ENCODE measurements around the gene ZC3H7B. TPM values are rescaled to one million over a fixed set of nuclear protein-coding genes. Genes with fewer than 3 reads are reported as not detected.

Gene ZC3H7B
- total and polyA plus RNA-seq, 2 experiments from 2014 or later, result 5.4 to 54.9 TPM

DNA sequence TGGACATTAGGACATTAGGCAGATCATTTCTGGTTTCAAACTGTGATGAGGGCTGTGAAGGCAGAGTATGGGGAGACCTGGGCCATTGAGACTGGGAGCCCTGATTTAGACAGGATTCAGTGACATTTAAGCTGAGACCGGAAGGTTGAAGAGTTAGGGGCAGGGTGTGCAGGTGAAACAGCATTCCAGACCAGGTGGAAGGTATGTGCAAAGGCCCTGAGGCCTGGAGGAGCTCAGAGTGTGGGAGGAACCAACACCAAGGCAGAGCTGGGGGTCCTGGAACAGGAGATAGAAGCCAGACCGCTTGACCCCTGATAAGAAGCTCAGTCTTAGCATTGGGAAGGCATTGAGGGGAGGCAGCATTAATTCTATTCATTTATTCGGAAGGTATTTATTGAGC, 32.5 kb downstream of the ZC3H7B start:
- DNase-seq, result no peak
- Histone ChIP-seq H3K9me3 (ENCODE audit: low read depth) (no peaks in the 10 kb centered on the region), H3K4me2 (ENCODE audit: unreplicated experiment) (no peak overlapping the region), H3K4me3 (no peak overlapping the region), H3K27me3 (replicated peaks; ENCODE audit: insufficient read depth) (no peaks in the 10 kb centered on the region), H3K4me1 (ENCODE audit: insufficient read depth) (no peaks in the 10 kb centered on the region), H2AFZ (no peak overlapping the region), H4K20me1 (ENCODE audit: insufficient read depth) (no peaks in the 10 kb centered on the region), H3K9me2 (ENCODE audit: insufficient read depth) (no peaks in the 10 kb centered on the region), H3F3A (ENCODE audit: insufficient read depth) (no peaks in the 10 kb centered on the region), H3K27ac (no peak overlapping the region), H3K36me3 (ENCODE audit: low read depth) (peaks cover 25% of the 10 kb centered on the region; the same call in 1 of the 2 replicates), H3K79me2 (ENCODE audit: insufficient read depth) (no peaks in the 10 kb centered on the region), H3K9ac (no peak overlapping the region)
- WGBS, 2 experiments (ENCODE audit: low coverage in 1 of 2, low lambda C conversion rate in 2 of 2, missing lambda C conversion rate in 2 of 2), result 95 to 100% methylated on average over 3 of the region's 3 CpGs
- TF ChIP-seq EZH2 (IDR thresholded peaks at IDR 0.05; ENCODE audit: insufficient read depth, poor library complexity, severe bottlenecking), result no peak
- TF ChIP-seq EZH2phosphoT487 (IDR thresholded peaks at IDR 0.05; ENCODE audit: insufficient read depth, low read depth), result no peak
- in situ Hi-C loops (cut with MboI), result no loop called here

DNA sequence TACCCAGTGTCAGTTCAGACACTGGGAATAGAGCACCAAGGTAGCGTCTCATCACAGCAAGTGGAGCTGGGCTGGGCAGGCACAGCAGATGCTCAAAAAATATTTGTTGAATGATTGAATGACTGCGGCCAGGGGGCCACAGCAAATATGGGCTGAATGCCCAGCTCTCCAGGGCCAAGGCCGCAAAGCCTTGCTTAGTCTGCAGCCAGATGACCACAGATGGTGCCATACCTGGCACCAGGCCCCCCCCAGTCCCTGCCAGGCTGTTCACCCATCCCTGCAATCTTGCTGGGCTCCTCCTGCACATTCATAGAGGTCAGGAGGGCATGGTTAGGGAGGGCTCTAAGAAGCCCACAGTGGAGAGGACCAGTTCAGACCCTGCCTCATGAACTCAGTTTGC, 32.9 kb downstream of the ZC3H7B start:
- H3K4me1 ChIP-seq (ENCODE audit: insufficient read depth), result no peaks in the 10 kb centered on the region
- H3K9me3 ChIP-seq (ENCODE audit: low read depth), result no peaks in the 10 kb centered on the region
- H3K27ac ChIP-seq, result no peak overlapping the region
- no peak overlapping the region for H2AFZ ChIP-seq
- no peak for TF ChIP-seq EZH2 (IDR thresholded peaks at IDR 0.05; ENCODE audit: insufficient read depth, poor library complexity, severe bottlenecking)
- no peaks in the 10 kb centered on the region for H3F3A ChIP-seq (ENCODE audit: insufficient read depth)
- H3K4me3 ChIP-seq, result no peak overlapping the region
- H3K79me2 ChIP-seq (ENCODE audit: insufficient read depth), result no peaks in the 10 kb centered on the region
- no peaks in the 10 kb centered on the region for H3K27me3 ChIP-seq (replicated peaks; ENCODE audit: insufficient read depth)
- in situ Hi-C loops (cut with MboI), result no loop called here
- no peak overlapping the region for H3K4me2 ChIP-seq (ENCODE audit: unreplicated experiment)
- no peak for DNase-seq
- no peaks in the 10 kb centered on the region for H3K9me2 ChIP-seq (ENCODE audit: insufficient read depth)
- peaks cover 25% of the 10 kb centered on the region; the same call in 1 of the 2 replicates for H3K36me3 ChIP-seq (ENCODE audit: low read depth)
- H4K20me1 ChIP-seq (ENCODE audit: insufficient read depth), result no peaks in the 10 kb centered on the region
- WGBS, 2 experiments (ENCODE audit: low coverage in 1 of 2, low lambda C conversion rate in 2 of 2, missing lambda C conversion rate in 2 of 2), result 91 to 94% methylated on average over 3 of the region's 3 CpGs
- H3K9ac ChIP-seq, result no peak overlapping the region

DNA sequence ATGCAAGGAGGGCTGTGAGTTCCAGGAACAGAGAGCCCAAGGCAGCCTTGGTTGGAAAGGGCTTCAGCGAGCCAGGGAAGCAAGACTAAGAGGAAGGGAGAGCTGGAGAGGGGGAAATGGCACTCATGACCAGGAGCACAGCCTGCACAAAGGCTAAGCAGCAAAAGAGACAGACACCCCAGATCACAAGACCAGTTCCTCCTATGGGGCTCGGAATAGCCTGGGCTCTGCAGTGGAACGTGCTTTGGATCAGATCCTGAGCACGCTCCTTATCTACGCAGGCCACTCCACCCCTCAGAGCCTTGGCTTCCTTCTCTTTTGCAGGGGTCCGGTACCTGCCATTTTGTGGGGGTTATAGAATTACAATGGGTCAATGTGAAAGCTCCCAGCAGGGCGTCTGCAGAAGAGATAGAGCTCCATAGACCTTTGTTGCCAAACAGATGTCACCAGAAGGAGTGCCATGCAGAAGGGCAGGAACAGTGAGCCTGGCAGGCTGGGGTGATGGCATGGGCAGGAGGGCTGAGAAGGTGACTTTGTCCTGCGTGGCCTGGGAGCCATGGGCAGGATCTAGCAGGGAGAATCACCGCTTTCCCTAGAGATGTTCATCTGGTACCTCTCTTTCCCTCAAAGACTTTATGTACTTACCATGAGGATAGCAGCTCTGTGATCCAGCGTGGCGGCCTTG, 33.8 kb downstream of the ZC3H7B start:
- 95 to 99% methylated on average over 11 of the region's 11 CpGs for WGBS, 2 experiments (ENCODE audit: low coverage in 1 of 2, low lambda C conversion rate in 2 of 2, missing lambda C conversion rate in 2 of 2)
- in situ Hi-C loops (cut with MboI), result no loop called here
- H3K79me2 ChIP-seq (ENCODE audit: insufficient read depth), result no peaks in the 10 kb centered on the region
- H3K36me3 ChIP-seq (ENCODE audit: low read depth), result peaks cover 21% of the 10 kb centered on the region; the same call in 1 of the 2 replicates
- H4K20me1 ChIP-seq (ENCODE audit: insufficient read depth), result no peaks in the 10 kb centered on the region
- H3K27me3 ChIP-seq (replicated peaks; ENCODE audit: insufficient read depth), result no peaks in the 10 kb centered on the region
- no peak overlapping the region for H3K9ac ChIP-seq
- no peak overlapping the region for H2AFZ ChIP-seq
- no peak overlapping the region for H3K4me3 ChIP-seq
- no peak for TF ChIP-seq EZH2phosphoT487 (IDR thresholded peaks at IDR 0.05; ENCODE audit: insufficient read depth, low read depth)
- TF ChIP-seq EZH2 (IDR thresholded peaks at IDR 0.05; ENCODE audit: insufficient read depth, poor library complexity, severe bottlenecking), result no peak
- H3K4me2 ChIP-seq (ENCODE audit: unreplicated experiment), result no peak overlapping the region
- H3K4me1 ChIP-seq (ENCODE audit: insufficient read depth), result no peaks in the 10 kb centered on the region
- DNase-seq, result no peak
- no peaks in the 10 kb centered on the region for H3K9me3 ChIP-seq (ENCODE audit: low read depth)
- no peaks in the 10 kb centered on the region for H3K9me2 ChIP-seq (ENCODE audit: insufficient read depth)
- H3K27ac ChIP-seq, result no peak overlapping the region
- no peaks in the 10 kb centered on the region for H3F3A ChIP-seq (ENCODE audit: insufficient read depth)

DNA sequence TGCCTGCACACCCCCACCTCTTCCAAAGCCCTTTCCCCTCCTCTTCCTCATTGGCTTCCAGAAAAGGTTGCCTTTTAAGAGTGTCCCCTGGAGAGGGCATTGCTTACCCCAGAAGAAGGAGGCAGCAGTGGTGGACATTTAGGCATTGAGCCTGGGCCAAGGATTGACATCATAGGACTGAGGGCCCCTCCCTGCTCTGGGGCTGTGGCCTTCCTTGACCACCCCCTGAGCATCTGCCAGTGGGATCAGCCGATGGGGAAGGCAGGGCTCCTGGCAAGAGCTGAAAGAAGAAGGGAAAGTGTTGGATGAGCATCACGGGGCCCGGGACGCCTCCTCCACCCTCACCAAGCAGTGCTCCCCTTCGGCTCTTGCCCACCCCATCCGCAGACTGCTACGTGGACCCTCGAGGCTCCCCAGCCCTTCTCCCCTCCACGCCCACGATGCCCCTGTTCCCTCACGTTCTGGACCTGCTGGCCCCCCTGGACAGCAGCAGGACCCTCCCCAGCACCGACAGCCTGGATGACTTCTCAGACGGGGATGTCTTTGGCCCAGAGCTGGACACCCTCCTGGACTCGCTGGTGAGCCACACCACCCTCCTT, 37.4 kb downstream of the ZC3H7B start:
- H3K79me2 ChIP-seq (ENCODE audit: insufficient read depth), result no peaks in the 10 kb centered on the region
- no peaks in the 10 kb centered on the region for H3K27me3 ChIP-seq (replicated peaks; ENCODE audit: insufficient read depth)
- in situ Hi-C loops (cut with MboI), result no loop called here
- H3K4me2 ChIP-seq (ENCODE audit: unreplicated experiment), result no peak overlapping the region
- no peak for TF ChIP-seq EZH2phosphoT487 (IDR thresholded peaks at IDR 0.05; ENCODE audit: insufficient read depth, low read depth)
- no peak for TF ChIP-seq EZH2 (IDR thresholded peaks at IDR 0.05; ENCODE audit: insufficient read depth, poor library complexity, severe bottlenecking)
- H2AFZ ChIP-seq, result no peak overlapping the region
- H4K20me1 ChIP-seq (ENCODE audit: insufficient read depth), result no peaks in the 10 kb centered on the region
- H3K4me3 ChIP-seq, result no peak overlapping the region
- H3K27ac ChIP-seq, result no peak overlapping the region
- no peak overlapping the region for H3K9ac ChIP-seq
- no peaks in the 10 kb centered on the region for H3F3A ChIP-seq (ENCODE audit: insufficient read depth)
- DNase-seq, result no peak
- no peaks in the 10 kb centered on the region for H3K9me3 ChIP-seq (ENCODE audit: low read depth)
- WGBS, 2 experiments (ENCODE audit: low coverage in 1 of 2, low lambda C conversion rate in 2 of 2, missing lambda C conversion rate in 2 of 2), result 74 to 82% methylated on average over 8 to 14 of the region's 14 CpGs
- H3K36me3 ChIP-seq (ENCODE audit: low read depth), result peaks cover 4% of the 10 kb centered on the region; the same call in 1 of the 2 replicates
- H3K9me2 ChIP-seq (ENCODE audit: insufficient read depth), result no peaks in the 10 kb centered on the region
- H3K4me1 ChIP-seq (ENCODE audit: insufficient read depth), result no peaks in the 10 kb centered on the region
